H1 (cell line): ENCODE results near the gene TWF2. TPM values are rescaled to one million over a fixed set of nuclear protein-coding genes. Genes with fewer than 3 reads are reported as not detected.

Source experiments
- CTCF ChIA-PET: fragments of 300-600 bp; sonication (Branson Sonifier 250); formaldehyde crosslinking; loops from one replicate; lab custom pipeline; 2021; ENCODE audit not compliant: partially characterized antibody; lab: Charles Lee
- POLR2A ChIA-PET: fragments of 300-600 bp; sonication (Branson Sonifier 250); formaldehyde crosslinking; loops from one replicate; lab custom pipeline; 2021; ENCODE audit warnings: inconsistent platforms; ENCODE audit not compliant: partially characterized antibody; lab: Charles Lee
- DNase-seq, 2 experiments: peaks; one replicate each; pipeline versions ENCODE4 v3.0.0 to v3.0.0-alpha.2; 2010 to 2022; ENCODE audit warnings: low spot score in 2 of 2, low read depth in 1 of 2, mixed read lengths in 1 of 2
- FAIRE-seq: peaks from 2 replicates; lab custom pipeline; 2011; peaks lifted over from hg19 to GRCh38; lab: Jason Lieb, UNC
- H2AFZ ChIP-seq: 2 replicates; pipeline ENCODE4 v1.8.1; 2012; ENCODE audit warnings: low read length, inconsistent platforms
- H2AK5ac ChIP-seq: 2 replicates; pipeline ENCODE4 v1.6.1; 2013; ENCODE audit warnings: low read depth, low read length
- H2BK120ac ChIP-seq: replicated peaks from 2 replicates; pipeline ENCODE3; 2013; ENCODE audit warnings: low read depth, low read length, inconsistent platforms
- H2BK12ac ChIP-seq: 2 replicates; pipeline ENCODE4 v1.6.1; 2013; ENCODE audit warnings: low read depth, low read length
- H2BK15ac ChIP-seq: 2 replicates; pipeline ENCODE4 v1.6.1; 2013; ENCODE audit warnings: low read length
- H2BK20ac ChIP-seq: 2 replicates; pipeline ENCODE4 v1.6.1; 2013; ENCODE audit warnings: low read length
- H2BK5ac ChIP-seq: 2 replicates; pipeline ENCODE4 v1.6.1; 2013; ENCODE audit warnings: low read depth, low read length
- H3K14ac ChIP-seq: 2 replicates; pipeline ENCODE4 v1.6.1; 2013; ENCODE audit warnings: inconsistent platforms; ENCODE audit not compliant: insufficient read length
- H3K18ac ChIP-seq: 2 replicates; pipeline ENCODE4 v1.6.1; 2013; ENCODE audit warnings: low read length; ENCODE audit errors: extremely low read depth
- H3K23ac ChIP-seq: 2 replicates; pipeline ENCODE4 v1.6.1; 2013; ENCODE audit warnings: inconsistent platforms; ENCODE audit not compliant: insufficient read length
- H3K23me2 ChIP-seq: 2 replicates; pipeline ENCODE4 v1.6.1; 2013; ENCODE audit warnings: low read depth, low read length
- H3K27ac ChIP-seq: 2 replicates; pipeline ENCODE4 v1.6.1; 2011; ENCODE audit warnings: low read depth, low read length, inconsistent platforms
- H3K27me3 ChIP-seq, 4 experiments: replicated peaks in 1 of 4; 1 replicate in 1 of 4; 2 replicates in 3 of 4; pipeline versions ENCODE4 v1.6.1 to v1.8.1; 2011 to 2013; ENCODE audit warnings: low read length in 3 of 4, mild to moderate bottlenecking in 3 of 4, inconsistent platforms in 2 of 4, mixed read lengths in 2 of 4, moderate library complexity in 1 of 4; ENCODE audit not compliant: control insufficient read depth in 3 of 4, insufficient read depth in 3 of 4; ENCODE audit errors: extremely low read depth in 1 of 4
- H3K36me3 ChIP-seq, 4 experiments: 2 replicates each; pipeline versions ENCODE4 v1.6.1 to v1.8.1; 2011 to 2013; ENCODE audit warnings: mild to moderate bottlenecking in 4 of 4, low read length in 3 of 4, moderate library complexity in 2 of 4, control low read depth in 1 of 4, inconsistent platforms in 1 of 4; ENCODE audit not compliant: insufficient read depth in 4 of 4, control insufficient read depth in 2 of 4
- H3K4ac ChIP-seq: replicated peaks from 2 replicates; pipeline ENCODE3; 2013; ENCODE audit warnings: low read length, low read depth, mixed read lengths, inconsistent platforms; ENCODE audit not compliant: insufficient read length
- H3K4me1 ChIP-seq, 4 experiments: replicated peaks in 1 of 4; 1 replicate in 1 of 4; 2 replicates in 3 of 4; pipeline versions ENCODE4 v1.6.1 to v1.8.1; 2011 to 2013; ENCODE audit warnings: low read length in 3 of 4, inconsistent platforms in 2 of 4, mixed read lengths in 1 of 4; ENCODE audit not compliant: insufficient read depth in 4 of 4, control insufficient read depth in 3 of 4
- H3K4me2 ChIP-seq, 2 experiments: 2 replicates each; pipeline versions ENCODE4 v1.6.1 to v1.8.1; 2011 to 2013; ENCODE audit warnings: low read depth in 2 of 2, low read length in 2 of 2, control low read depth in 1 of 2, inconsistent platforms in 1 of 2, mild to moderate bottlenecking in 1 of 2; ENCODE audit not compliant: insufficient read depth in 1 of 2
- H3K4me3 ChIP-seq, 4 experiments: fragments of 200-600, 300-600 bp in 1 of 4; sonication (generic), shearing (Covaris generic), sonication (Bioruptor Twin) in 1 of 4; 2 replicates each; pipeline versions ENCODE4 v1.5.1 to v1.8.1; 2011 to 2016; ENCODE audit warnings: low read length in 4 of 4, low read depth in 3 of 4, control low read depth in 2 of 4, inconsistent platforms in 2 of 4, mild to moderate bottlenecking in 2 of 4, mixed read lengths in 1 of 4, moderate library complexity in 1 of 4; ENCODE audit not compliant: insufficient read depth in 2 of 4; ENCODE audit errors: extremely low read depth in 1 of 4
- H3K56ac ChIP-seq: replicated peaks from 2 replicates; pipeline ENCODE3; 2013; ENCODE audit warnings: low read depth, mild to moderate bottlenecking, mixed read lengths, low read length, inconsistent platforms; ENCODE audit not compliant: insufficient read length
- H3K79me1 ChIP-seq: 2 replicates; pipeline ENCODE4 v1.6.1; 2013; ENCODE audit warnings: low read depth, low read length, control low read depth
- H3K79me2 ChIP-seq, 2 experiments: 2 replicates each; pipeline versions ENCODE4 v1.6.1 to v1.8.1; 2012 to 2013; ENCODE audit warnings: low read length in 2 of 2, mild to moderate bottlenecking in 2 of 2, inconsistent platforms in 1 of 2; ENCODE audit not compliant: insufficient read depth in 2 of 2, control insufficient read depth in 1 of 2
- H3K9ac ChIP-seq, 4 experiments: replicated peaks in 1 of 4; 1 replicate in 1 of 4; 2 replicates in 3 of 4; pipeline versions ENCODE4 v1.6.1 to v1.8.1; 2011 to 2013; ENCODE audit warnings: low read depth in 3 of 4, low read length in 3 of 4, control low read depth in 2 of 4, mild to moderate bottlenecking in 2 of 4, moderate library complexity in 2 of 4, inconsistent platforms in 1 of 4; ENCODE audit errors: extremely low read depth in 1 of 4
- H3K9me3 ChIP-seq, 2 experiments: 2 replicates each; pipeline versions ENCODE4 v1.6.1 to v1.8.1; 2012 to 2013; ENCODE audit warnings: mild to moderate bottlenecking in 2 of 2, moderate library complexity in 2 of 2, control low read depth in 1 of 2, inconsistent platforms in 1 of 2, low read depth in 1 of 2, low read length in 1 of 2, mixed read lengths in 1 of 2; ENCODE audit not compliant: insufficient read depth in 2 of 2
- H4K20me1 ChIP-seq, 2 experiments: replicated peaks in 1 of 2; 2 replicates each; pipeline versions ENCODE3 to v1.8.1; 2011 to 2013; ENCODE audit warnings: inconsistent platforms in 2 of 2, low read length in 2 of 2, mild to moderate bottlenecking in 1 of 2; ENCODE audit not compliant: insufficient read depth in 2 of 2, control insufficient read depth in 1 of 2
- H4K5ac ChIP-seq: 2 replicates; pipeline ENCODE4 v1.6.1; 2013; ENCODE audit warnings: low read length, low read depth, mixed read lengths, inconsistent platforms; ENCODE audit not compliant: insufficient read length
- H4K8ac ChIP-seq: 2 replicates; pipeline ENCODE4 v1.8.0; 2013; ENCODE audit warnings: mild to moderate bottlenecking, moderate library complexity, low read length, inconsistent platforms; ENCODE audit not compliant: insufficient read depth; ENCODE audit errors: extremely low read depth
- H4K91ac ChIP-seq: replicated peaks from 2 replicates; pipeline ENCODE3; 2013; ENCODE audit warnings: low read length, mixed read lengths, inconsistent platforms; ENCODE audit not compliant: insufficient read length
- BACH1 ChIP-seq: IDR thresholded peaks from 2 replicates; pipeline ENCODE4 v1.6.1; 2012; ENCODE audit warnings: low read length, improper control_type of control experiment
- CHD2 ChIP-seq: IDR thresholded peaks from 2 replicates; pipeline ENCODE4 v1.6.1; 2012; ENCODE audit warnings: low read length, improper control_type of control experiment
- FOSL1 ChIP-seq: IDR thresholded peaks from 2 replicates; pipeline ENCODE4 v1.6.1; 2011; ENCODE audit warnings: mild to moderate bottlenecking, low read depth, low read length, moderate library complexity; ENCODE audit not compliant: insufficient read depth
- MAFK ChIP-seq: IDR thresholded peaks from 2 replicates; pipeline ENCODE4 v1.6.1; 2012; ENCODE audit warnings: low read depth, mild to moderate bottlenecking, improper control_type of control experiment, low read length
- NRF1 ChIP-seq: IDR thresholded peaks from 2 replicates; pipeline ENCODE4 v1.6.1; 2011; ENCODE audit warnings: mild to moderate bottlenecking, low read depth, low read length, improper control_type of control experiment
- PHF8 ChIP-seq: fragments of 200-600 bp; sonication (generic); conservative IDR thresholded peaks from 2 replicates; pipeline ENCODE4 v1.7.1; 2012; ENCODE audit warnings: low read depth, mild to moderate bottlenecking, inconsistent platforms, low read length, moderate library complexity
- SAP30 ChIP-seq: fragments of 300-600 bp; sonication (generic); IDR thresholded peaks from 2 replicates; pipeline ENCODE4 v1.7.1; 2012; ENCODE audit warnings: low read length, moderate library complexity, mild to moderate bottlenecking, inconsistent platforms; ENCODE audit not compliant: insufficient read depth, insufficient replicate concordance
- SP1 ChIP-seq: IDR thresholded peaks from 2 replicates; pipeline ENCODE4 v1.6.1; 2011; ENCODE audit warnings: low read depth, low read length
- WGBS, 2 experiments: shearing (Covaris generic) in 1 of 2; methylation state at CpG; one replicate each; pipeline versions ENCODE4 v1.1.6 to v1.1.7; 2013 to 2015; ENCODE audit warnings: low lambda C conversion rate in 2 of 2, mixed read lengths in 2 of 2, inconsistent platforms in 1 of 2, low coverage in 1 of 2, missing lambda C conversion rate in 1 of 2; ENCODE audit not compliant: insufficient replicate concordance in 2 of 2, insufficient coverage in 1 of 2, insufficient read length in 1 of 2; ENCODE audit errors: extremely low coverage in 1 of 2, missing lambda C conversion rate in 1 of 2; 5-methylcytosine and 5-hydroxymethylcytosine counted together
- polyA plus RNA-seq, 7 experiments: library from polyadenylated mRNA; depleted of rRNA in 3 of 7; stranded (reverse) in 5 of 7; unstranded in 2 of 7; fragments of >200 nt in 5 of 7; fragments of 200-250 nt in 2 of 7; gene quantifications; 1 replicate in 5 of 7; 2 replicates in 1 of 7; 4 replicates in 1 of 7; pipeline versions ENCODE4 v1.2.1 to v1.2.3, GENCODE V29; 2011 to 2013; ENCODE audit warnings: missing spikeins in 2 of 7, mixed read lengths in 2 of 7
- total RNA-seq: library from RNA; stranded (reverse); fragmentation: NEBNext Ultra II Directional; extraction: Animal tissue kit (Norgen Biotek cat#: 25700); gene quantifications from 2 replicates; pipeline ENCODE4 v1.2.1, GENCODE V29; 2021
- TF ChIP-seq, protein P1 (sequence below): IDR thresholded peaks from 2 replicates; pipeline ENCODE4 v1.6.1; 2011; ENCODE audit warnings: low read depth, mild to moderate bottlenecking, low read length; ENCODE audit not compliant: insufficient read depth

TWF2 gene
- total and polyA plus RNA-seq, 2 of the 8 experiments (the other 6 are each of a cell fraction or from before 2014, with no cell fraction given): 65.2 to 90.4 TPM

DNA sequence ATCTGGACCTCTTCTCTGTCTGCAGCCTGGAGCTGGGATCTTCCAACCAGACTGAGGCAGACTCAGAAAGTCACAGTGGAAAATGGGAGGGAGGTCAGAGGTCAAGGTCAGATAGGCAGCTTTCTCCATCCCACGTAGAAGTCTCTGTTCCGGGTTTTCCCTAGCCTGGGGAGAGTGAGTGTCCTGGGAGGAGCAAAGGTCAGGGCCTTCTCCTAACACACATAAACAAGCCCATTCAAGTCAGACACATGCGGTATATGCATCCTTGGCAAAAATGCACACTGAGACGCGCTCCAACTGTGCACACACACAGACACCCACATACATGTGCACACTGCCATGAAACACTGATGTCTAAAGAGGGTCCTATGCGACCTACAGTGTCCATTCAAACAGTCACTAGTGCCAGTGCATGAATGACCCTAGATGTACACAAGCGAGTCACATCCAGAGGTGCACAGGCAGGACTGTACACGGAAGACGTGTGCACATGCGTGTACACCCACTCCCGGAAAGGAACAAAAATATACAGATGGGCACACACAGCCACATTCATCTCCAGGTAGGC lies 681 bp downstream of the TWF2 start:
- POLR2A ChIA-PET: interaction anchor here (0.7 to 6.5 kb wide), 15 partner anchors 7 to 246 kb away, joined by 3 to 69 read pairs (median 4); partner anchors contain the start of genes GLYCTK, PPM1M, RPL29 and TLR9
- 34% methylated on average over 11 of the region's 11 CpGs; no CpG with 5 or more reads in 1 of the 2 experiments for WGBS, 2 experiments
- Histone ChIP-seq H2AK5ac (peak overlapping the region; percentile 54), H3K79me1 (peaks cover 15% of the 10 kb centered on the region), H3K23ac (peak overlapping the region; percentile 93), H3K79me2 (peaks cover 0 to 15% of the 10 kb centered on the region in 2 experiments; a peak in 2 of 4 replicates), H4K5ac (peak overlapping the region; percentile 16), H3K27me3 (no peaks in the 10 kb centered on the region), H3K36me3 (no peaks in the 10 kb centered on the region), H3K56ac (peak overlapping the region; percentile 24), H4K20me1 (peaks cover 2 to 7% of the 10 kb centered on the region in 2 experiments), H2AFZ (no peak overlapping the region), H3K23me2 (peaks cover 9% of the 10 kb centered on the region), H2BK5ac (peak overlapping the region; percentile 96; the same call in 1 of the 2 replicates), H3K4ac (peak overlapping the region; percentile 3), H3K14ac (peak overlapping the region; percentile 78), H2BK12ac (peak overlapping the region; percentile 28; the same call in 1 of the 2 replicates), H2BK15ac (peak overlapping the region; percentile 21; the same call in 1 of the 2 replicates), H4K91ac (peak overlapping the region; percentile 78), H2BK120ac (peak overlapping the region; percentile 73), H4K8ac (no peak overlapping the region; the same call in 1 of the 2 replicates), H2BK20ac (no peak overlapping the region), H3K9ac (peak overlapping the region in 2 of 4 experiments; percentile 25 to 61; a peak in 3 of 7 replicates), H3K27ac (no peak overlapping the region), H3K4me1 (peaks cover 15 to 42% (median 28%) of the 10 kb centered on the region in 4 experiments), H3K4me2 (peak overlapping the region; percentile 78 to 98), H3K9me3 (no peaks in the 10 kb centered on the region), H3K4me3 (peak overlapping the region; percentile 72 to 95 (median 91)), H3K18ac (peak overlapping the region; percentile 65)
- CTCF ChIA-PET: interaction anchor here (0.7 to 14.4 kb wide), 12 partner anchors 6 to 224 kb away, joined by 3 to 336 read pairs (median 6); partner anchors contain the start of genes PPM1M, TLR9 and WDR82
- FAIRE-seq: no peak
- DNase-seq: peak in 1 of 2 experiments; percentile 59
- TF ChIP-seq CHD2 (no peak), NRF1 (no peak), MAFK (no peak), SP1 (peak; percentile 89), BACH1 (no peak), SAP30 (peak; percentile 22), FOSL1 (no peak), PHF8 (no peak)
- TF ChIP-seq, protein P1, sequence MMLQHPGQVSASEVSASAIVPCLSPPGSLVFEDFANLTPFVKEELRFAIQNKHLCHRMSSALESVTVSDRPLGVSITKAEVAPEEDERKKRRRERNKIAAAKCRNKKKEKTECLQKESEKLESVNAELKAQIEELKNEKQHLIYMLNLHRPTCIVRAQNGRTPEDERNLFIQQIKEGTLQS: no peak
